Gastrocnemius medialis (tissue), 4 donors: ENCODE measurements around the gene ANXA10. TPM values are rescaled to one million over a fixed set of nuclear protein-coding genes. Genes with fewer than 3 reads are reported as not detected.
"Not testable (repeated sequence)": the region's sequence is repeated elsewhere in the genome, so short reads cannot be mapped to it uniquely, and the experiment has no call there.

Experiments
- ATAC-seq, 2 donors: fragments of 150-250 bp; one replicate each; pipeline ENCODE4 v1.9.1; 2016
- DNase-seq, 2 donors: peaks; one replicate each; pipeline ENCODE4 v3.0.0-alpha.2; 2019
- H3K27ac ChIP-seq, 4 donors: fragments of 200-600 bp; sonication (generic); 1 replicate in 1 of 4; 2 replicates in 3 of 4; pipeline ENCODE4 v1.5.1; 2016 to 2018; ENCODE audit warnings: mild to moderate bottlenecking in 2 of 4, moderate library complexity in 1 of 4
- H3K27me3 ChIP-seq, 3 donors: fragments of 200-600 bp; sonication (generic) in 2 of 3; 1 replicate in 1 of 3; 2 replicates in 2 of 3; pipeline versions ENCODE4 v1.5.1 to v1.6.0; 2016 to 2019; ENCODE audit warnings: mild to moderate bottlenecking in 1 of 3, moderate library complexity in 1 of 3
- H3K36me3 ChIP-seq, 2 donors: fragments of 200-600 bp; sonication (generic) in 1 of 2; one replicate each; pipeline ENCODE4 v1.5.1; 2017 to 2018
- H3K4me1 ChIP-seq, 2 donors: fragments of 200-600 bp; sonication (generic) in 1 of 2; one replicate each; pipeline ENCODE4 v1.5.1; 2016 to 2017; ENCODE audit warnings: mild to moderate bottlenecking in 2 of 2
- H3K4me3 ChIP-seq, 4 donors: fragments of 200-600 bp; sonication (generic) in 3 of 4; 1 replicate in 1 of 4; 2 replicates in 3 of 4; pipeline ENCODE4 v1.5.1; 2016 to 2019; ENCODE audit warnings: mild to moderate bottlenecking in 2 of 4
- H3K9me3 ChIP-seq, 3 donors: fragments of 200-600 bp; sonication (generic) in 2 of 3; 1 replicate in 1 of 3; 2 replicates in 2 of 3; pipeline ENCODE4 v1.5.1; 2016 to 2019
- POLR2A ChIP-seq, 2 donors: fragments of 450-650 bp; IDR thresholded peaks; one replicate each; pipeline ENCODE4 v1.6.1; 2017; ENCODE audit warnings: antibody characterized with exemption in 2 of 2, mild to moderate bottlenecking in 2 of 2, moderate library complexity in 2 of 2
- in situ Hi-C, 4 donors: fragments of 200-750 bp; cut with MboI; loops; one replicate each; pipeline versions ENCODE4 v1.15.0 to v1.8.0; 2017; ENCODE audit warnings: low sequenced_read_pairs in 4 of 4
- intact Hi-C: fragments of 100-400 bp; cut with DNase I; formaldehyde crosslinking; loops from one replicate; pipeline ENCODE4 v1.15.1; 2023; ENCODE audit warnings: low total_unique reads
- total RNA-seq, 4 donors: library from RNA; depleted of rRNA; stranded (reverse); fragments of >200 nt; gene quantifications; one replicate each; pipeline versions ENCODE4 v1.1.0 to v1.2.3, GENCODE V29; 2016
- TF ChIP-seq, protein P1 (sequence below), 5 experiments: fragments of 450-650 bp in 3 of 5; fragments of 200-600 bp in 2 of 5; sonication (generic) in 2 of 5; IDR thresholded peaks in 4 of 5; conservative IDR thresholded peaks in 1 of 5; 1 replicate in 4 of 5; 2 replicates in 1 of 5; pipeline ENCODE4 v1.5.1; 2016 to 2019; ENCODE audit warnings: antibody characterized with exemption in 5 of 5, mild to moderate bottlenecking in 3 of 5, moderate library complexity in 3 of 5

The ANXA10 gene
- total RNA-seq, 4 donors from 2014 or later, result not detected

DNA sequence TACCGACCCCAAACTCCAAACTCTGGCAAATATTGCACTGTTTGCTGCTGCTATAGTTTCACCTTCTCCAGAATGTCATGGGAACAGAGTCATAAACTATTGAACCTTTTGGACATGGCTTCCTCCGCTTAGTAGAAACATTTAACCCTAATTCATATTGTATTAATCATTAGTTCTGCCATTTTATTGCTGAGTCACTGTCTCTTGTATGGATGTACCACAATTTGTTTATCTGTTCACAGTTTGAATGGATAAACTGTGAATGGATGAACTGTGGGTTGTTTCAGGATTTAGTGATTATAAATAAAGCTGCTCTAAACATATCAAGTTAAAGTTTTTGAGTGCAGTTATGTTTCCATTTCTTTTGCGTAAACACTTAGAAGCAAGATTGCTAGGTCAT is 10.1 kb downstream of the ANXA10 start:
- DNase-seq (no peak), ATAC-seq (no peak)
- Histone ChIP-seq H3K4me3 (no peak overlapping the region), H3K36me3 (no peaks in the 10 kb centered on the region), H3K9me3 (no peaks in the 10 kb centered on the region), H3K27ac (no peak overlapping the region), H3K4me1 (no peaks in the 10 kb centered on the region), H3K27me3 (no peaks in the 10 kb centered on the region)
- intact Hi-C loops (no loop called here), in situ Hi-C loops (no loop called here)
- no peak for TF ChIP-seq POLR2A (IDR thresholded peaks at IDR 0.05)
- TF ChIP-seq, protein P1, sequence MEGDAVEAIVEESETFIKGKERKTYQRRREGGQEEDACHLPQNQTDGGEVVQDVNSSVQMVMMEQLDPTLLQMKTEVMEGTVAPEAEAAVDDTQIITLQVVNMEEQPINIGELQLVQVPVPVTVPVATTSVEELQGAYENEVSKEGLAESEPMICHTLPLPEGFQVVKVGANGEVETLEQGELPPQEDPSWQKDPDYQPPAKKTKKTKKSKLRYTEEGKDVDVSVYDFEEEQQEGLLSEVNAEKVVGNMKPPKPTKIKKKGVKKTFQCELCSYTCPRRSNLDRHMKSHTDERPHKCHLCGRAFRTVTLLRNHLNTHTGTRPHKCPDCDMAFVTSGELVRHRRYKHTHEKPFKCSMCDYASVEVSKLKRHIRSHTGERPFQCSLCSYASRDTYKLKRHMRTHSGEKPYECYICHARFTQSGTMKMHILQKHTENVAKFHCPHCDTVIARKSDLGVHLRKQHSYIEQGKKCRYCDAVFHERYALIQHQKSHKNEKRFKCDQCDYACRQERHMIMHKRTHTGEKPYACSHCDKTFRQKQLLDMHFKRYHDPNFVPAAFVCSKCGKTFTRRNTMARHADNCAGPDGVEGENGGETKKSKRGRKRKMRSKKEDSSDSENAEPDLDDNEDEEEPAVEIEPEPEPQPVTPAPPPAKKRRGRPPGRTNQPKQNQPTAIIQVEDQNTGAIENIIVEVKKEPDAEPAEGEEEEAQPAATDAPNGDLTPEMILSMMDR (IDR thresholded peaks at IDR 0.05 in 4 of 5, conservative IDR thresholded peaks at IDR 0.05 in 1 of 5), result no peak

DNA sequence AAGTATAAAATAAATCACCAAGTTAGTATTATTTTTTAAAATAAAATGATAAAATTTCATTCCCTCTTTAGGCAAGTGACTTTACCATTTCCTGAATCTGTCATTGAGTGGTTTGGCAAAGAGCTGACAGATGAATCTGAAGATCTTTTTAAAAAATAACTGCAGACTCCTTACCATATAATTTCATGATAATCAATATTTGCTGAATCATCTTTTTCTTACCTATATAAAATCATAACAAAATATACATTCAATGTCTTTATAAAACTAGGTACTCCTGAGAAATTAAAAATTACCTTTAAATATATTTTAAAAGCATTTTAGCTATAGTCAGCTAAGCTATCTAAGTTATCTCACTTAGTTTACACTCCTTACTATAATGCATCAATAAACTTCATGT is 17.2 kb downstream of the ANXA10 start:
- DNase-seq (no peak), ATAC-seq (no peak)
- in situ Hi-C loops (no loop called here), intact Hi-C loops (no loop called here)
- Histone ChIP-seq H3K9me3 (no peaks in the 10 kb centered on the region), H3K36me3 (no peaks in the 10 kb centered on the region), H3K27me3 (no peaks in the 10 kb centered on the region), H3K4me1 (no peaks in the 10 kb centered on the region), H3K27ac (no peak overlapping the region), H3K4me3 (no peak overlapping the region)
- TF ChIP-seq, protein P1 (IDR thresholded peaks at IDR 0.05 in 4 of 5, conservative IDR thresholded peaks at IDR 0.05 in 1 of 5), result no peak
- no peak for TF ChIP-seq POLR2A (IDR thresholded peaks at IDR 0.05)

DNA sequence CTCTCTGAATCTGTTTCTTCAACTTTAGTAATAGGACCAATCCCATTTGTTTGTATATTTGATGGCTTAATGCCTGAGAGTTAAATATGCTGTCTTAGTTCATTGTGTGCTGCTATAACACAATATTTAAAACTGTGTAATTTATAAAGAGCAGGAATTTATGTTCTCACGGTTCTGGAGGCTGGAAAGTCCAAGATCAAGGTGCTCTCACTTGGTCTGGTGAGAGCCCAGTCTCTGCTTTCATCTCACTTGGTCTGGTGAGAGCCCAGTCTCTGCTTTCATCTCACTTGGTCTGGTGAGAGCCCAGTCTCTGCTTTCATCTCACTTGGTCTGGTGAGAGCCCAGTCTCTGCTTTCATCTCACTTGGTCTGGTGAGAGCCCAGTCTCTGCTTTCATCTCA is 20.7 kb downstream of the ANXA10 start:
- ATAC-seq, intact Hi-C loops, in situ Hi-C loops, H3K9me3 ChIP-seq, H3K4me1 ChIP-seq, H3K4me3 ChIP-seq, H3K36me3 ChIP-seq, DNase-seq, H3K27ac ChIP-seq, H3K27me3 ChIP-seq: not testable (repeated sequence)

DNA sequence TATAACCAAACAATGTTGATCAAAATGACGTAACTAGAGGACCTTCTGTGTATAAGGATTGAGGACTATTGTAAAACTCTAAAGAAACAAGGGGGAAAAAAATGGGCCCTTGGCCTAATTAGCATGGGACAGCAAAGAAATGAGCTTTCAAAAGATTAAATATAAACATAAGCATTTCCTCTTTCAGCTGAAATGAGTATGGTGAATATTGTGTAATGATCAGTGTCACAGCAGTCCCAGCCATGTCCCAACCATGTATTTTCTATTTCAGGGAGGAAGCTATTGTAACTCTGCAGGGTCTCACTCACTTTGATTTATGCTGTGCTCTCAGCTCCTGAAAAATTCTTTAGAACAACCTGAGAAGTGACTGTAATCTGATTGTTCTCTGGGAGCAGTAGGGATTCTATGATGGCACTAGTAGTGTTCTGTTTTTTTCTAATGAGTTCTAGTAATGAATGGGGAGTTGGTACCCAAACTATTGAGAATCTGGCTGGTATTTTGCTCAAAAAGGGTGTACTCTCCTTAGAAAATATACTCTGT is 25.8 kb downstream of the ANXA10 start:
- intact Hi-C loops, result no loop called here
- TF ChIP-seq, protein P1 (IDR thresholded peaks at IDR 0.05 in 4 of 5, conservative IDR thresholded peaks at IDR 0.05 in 1 of 5), result no peak
- TF ChIP-seq POLR2A (IDR thresholded peaks at IDR 0.05), result no peak

DNA sequence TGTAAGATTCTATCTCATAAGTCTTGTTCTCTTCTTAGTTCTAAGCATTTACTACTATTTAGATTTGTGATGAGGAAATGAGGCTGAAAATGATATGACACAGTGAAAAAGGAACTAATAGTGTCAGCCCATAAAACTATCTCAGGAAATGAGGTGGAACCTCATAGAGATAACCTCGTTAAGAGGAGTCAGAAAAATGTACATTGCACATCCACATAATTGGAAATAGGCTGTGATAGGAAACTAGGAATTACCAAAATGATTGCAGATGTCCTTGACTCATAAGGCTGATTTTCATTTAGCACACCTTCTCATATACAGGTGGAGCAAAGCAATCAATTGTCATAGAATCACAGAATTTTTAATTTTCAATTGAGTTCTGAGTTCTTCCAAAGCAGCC is 26.8 kb downstream of the ANXA10 start:
- DNase-seq, result no peak
- intact Hi-C loops, result no loop called here
- H3K36me3 ChIP-seq, result no peaks in the 10 kb centered on the region
- H3K4me1 ChIP-seq, result peaks cover 15 to 19% of the 10 kb centered on the region in 2 donors
- no peak for ATAC-seq
- no peak overlapping the region for H3K27ac ChIP-seq
- H3K4me3 ChIP-seq, result no peak overlapping the region
- no peaks in the 10 kb centered on the region for H3K27me3 ChIP-seq
- H3K9me3 ChIP-seq, result no peaks in the 10 kb centered on the region
- in situ Hi-C loops, result no loop called here
- TF ChIP-seq, protein P1 (IDR thresholded peaks at IDR 0.05 in 4 of 5, conservative IDR thresholded peaks at IDR 0.05 in 1 of 5), result no peak
- no peak for TF ChIP-seq POLR2A (IDR thresholded peaks at IDR 0.05)

More for the DNA sequence above, 25.8 kb downstream of the ANXA10 start:
- DNase-seq, result no peak
- H3K36me3 ChIP-seq, result no peaks in the 10 kb centered on the region
- H3K4me1 ChIP-seq, result peaks cover 15 to 19% of the 10 kb centered on the region in 2 donors
- in situ Hi-C loops, result no loop called here
- no peak overlapping the region for H3K27ac ChIP-seq
- H3K27me3 ChIP-seq, result no peaks in the 10 kb centered on the region
- H3K4me3 ChIP-seq, result no peak overlapping the region
- ATAC-seq, result no peak
- no peaks in the 10 kb centered on the region for H3K9me3 ChIP-seq
